Panc1 (cell line): ENCODE results near the gene ADAMTS6.

Source experiments
- POLR2AphosphoS5 ChIP-seq: IDR thresholded peaks from 2 replicates; pipeline ENCODE4 v1.6.1; 2012; ENCODE audit warnings: mild to moderate bottlenecking, low read depth, low read length, moderate library complexity
- REST ChIP-seq, 2 experiments: IDR thresholded peaks; 2 replicates each; pipeline ENCODE4 v1.6.1; 2011 to 2012; ENCODE audit warnings: low read depth in 2 of 2, control low read depth in 1 of 2, low read length in 1 of 2, mild to moderate bottlenecking in 1 of 2, moderate library complexity in 1 of 2; ENCODE audit not compliant: insufficient read depth in 1 of 2
- TF ChIP-seq, protein P1 (sequence below): fragments of 450-650 bp; IDR thresholded peaks from 2 replicates; pipeline ENCODE4 v1.5.1; 2017; ENCODE audit warnings: mild to moderate bottlenecking

GRCh38 chr5:65324226-65324625 lies 157.5 kb downstream of the ADAMTS6 start:
- TF ChIP-seq, protein P1, sequence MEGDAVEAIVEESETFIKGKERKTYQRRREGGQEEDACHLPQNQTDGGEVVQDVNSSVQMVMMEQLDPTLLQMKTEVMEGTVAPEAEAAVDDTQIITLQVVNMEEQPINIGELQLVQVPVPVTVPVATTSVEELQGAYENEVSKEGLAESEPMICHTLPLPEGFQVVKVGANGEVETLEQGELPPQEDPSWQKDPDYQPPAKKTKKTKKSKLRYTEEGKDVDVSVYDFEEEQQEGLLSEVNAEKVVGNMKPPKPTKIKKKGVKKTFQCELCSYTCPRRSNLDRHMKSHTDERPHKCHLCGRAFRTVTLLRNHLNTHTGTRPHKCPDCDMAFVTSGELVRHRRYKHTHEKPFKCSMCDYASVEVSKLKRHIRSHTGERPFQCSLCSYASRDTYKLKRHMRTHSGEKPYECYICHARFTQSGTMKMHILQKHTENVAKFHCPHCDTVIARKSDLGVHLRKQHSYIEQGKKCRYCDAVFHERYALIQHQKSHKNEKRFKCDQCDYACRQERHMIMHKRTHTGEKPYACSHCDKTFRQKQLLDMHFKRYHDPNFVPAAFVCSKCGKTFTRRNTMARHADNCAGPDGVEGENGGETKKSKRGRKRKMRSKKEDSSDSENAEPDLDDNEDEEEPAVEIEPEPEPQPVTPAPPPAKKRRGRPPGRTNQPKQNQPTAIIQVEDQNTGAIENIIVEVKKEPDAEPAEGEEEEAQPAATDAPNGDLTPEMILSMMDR: no peak
- TF ChIP-seq REST (IDR thresholded peaks at IDR 0.05; ENCODE audit: insufficient read depth in 1 of 2, low read depth in 2 of 2, low read length in 1 of 2) (no peak), POLR2AphosphoS5 (no peak)
